HEK293 (cell line): Measurements from ENCODE around the gene FGFR2.

Experiments used
- CTCF ChIA-PET: fragments of 350-600 bp; formaldehyde crosslinking; extraction: SDS; loops from one replicate; lab custom pipeline; 2021; ENCODE audit warnings: antibody characterized with exemption; lab: Yijun Ruan, JAX
- POLR2A ChIA-PET: fragments of 300-600 bp; formaldehyde crosslinking; extraction: SDS; loops from one replicate; lab custom pipeline; 2020; ENCODE audit warnings: antibody characterized with exemption, inconsistent platforms; lab: Yijun Ruan, JAX
- H3K27ac ChIP-seq: fragments of 200-500 bp; sonication (Bioruptor generic); 2 replicates; pipeline ENCODE4 v1.5.1; 2014; ENCODE audit warnings: low read depth, low read length, control low read depth, inconsistent platforms; ENCODE audit errors: extremely low read depth
- H3K36me3 ChIP-seq, 2 experiments: fragments of 200-500 bp in 1 of 2; sonication (Bioruptor generic) in 1 of 2; 1 replicate in 1 of 2; 2 replicates in 1 of 2; pipeline ENCODE4 v1.5.1; 2014 to 2017; ENCODE audit warnings: inconsistent platforms in 2 of 2, low read length in 2 of 2; ENCODE audit not compliant: control insufficient read depth in 2 of 2, insufficient read depth in 1 of 2
- H3K4me1 ChIP-seq: fragments of 200-500 bp; sonication (Bioruptor generic); 2 replicates; pipeline ENCODE4 v1.5.1; 2014; ENCODE audit warnings: mild to moderate bottlenecking, low read length, inconsistent platforms; ENCODE audit not compliant: control insufficient read depth, insufficient read depth
- H3K4me3 ChIP-seq: 2 replicates; pipeline ENCODE4 v1.5.1; 2011; ENCODE audit warnings: low read depth, mild to moderate bottlenecking, control low read depth, low read length, moderate library complexity
- H3K9me3 ChIP-seq: fragments of 200-500 bp; sonication (Bioruptor generic); 2 replicates; pipeline ENCODE4 v1.5.1; 2014; ENCODE audit warnings: low read depth, low read length, inconsistent platforms; ENCODE audit not compliant: control insufficient read depth, insufficient read depth
- GLIS1 ChIP-seq: fragments of 450-650 bp; formaldehyde crosslinking; IDR thresholded peaks from 2 replicates; pipeline ENCODE4 v1.5.1; 2016; ENCODE audit warnings: missing biosample characterization, missing genetic modification characterization
- KLF16 ChIP-seq: fragments of 450-650 bp; formaldehyde crosslinking; IDR thresholded peaks from 2 replicates; pipeline ENCODE4 v1.5.1; 2017; ENCODE audit warnings: missing biosample characterization, missing genetic modification characterization
- KLF8 ChIP-seq: fragments of 450-650 bp; formaldehyde crosslinking; IDR thresholded peaks from 2 replicates; pipeline ENCODE4 v1.5.1; 2016; ENCODE audit warnings: missing biosample characterization, missing genetic modification characterization
- MZF1 ChIP-seq: fragments of 450-650 bp; formaldehyde crosslinking; IDR thresholded peaks from 2 replicates; pipeline ENCODE4 v1.5.1; 2017; ENCODE audit warnings: missing biosample characterization, missing genetic modification characterization, borderline replicate concordance
- OSR2 ChIP-seq: fragments of 450-650 bp; formaldehyde crosslinking; IDR thresholded peaks from 2 replicates; pipeline ENCODE4 v1.5.1; 2016; ENCODE audit warnings: missing biosample characterization, missing genetic modification characterization
- SP7 ChIP-seq: fragments of 450-650 bp; formaldehyde crosslinking; IDR thresholded peaks from 2 replicates; pipeline ENCODE4 v1.5.1; 2016; ENCODE audit warnings: missing biosample characterization, missing genetic modification characterization
- TCF7L2 ChIP-seq: IDR thresholded peaks from 2 replicates; pipeline ENCODE4 v1.6.1; 2011; ENCODE audit warnings: low read depth, mild to moderate bottlenecking, inconsistent platforms, low read length, moderate library complexity, borderline replicate concordance
- ZBTB17 ChIP-seq: fragments of 450-650 bp; formaldehyde crosslinking; IDR thresholded peaks from 2 replicates; pipeline ENCODE4 v1.5.1; 2016; ENCODE audit warnings: missing biosample characterization, missing genetic modification characterization
- ZFP41 ChIP-seq: fragments of 450-650 bp; formaldehyde crosslinking; IDR thresholded peaks from 2 replicates; pipeline ENCODE4 v1.5.1; 2016; ENCODE audit warnings: missing biosample characterization, missing genetic modification characterization, borderline replicate concordance
- ZNF132 ChIP-seq: fragments of 450-650 bp; formaldehyde crosslinking; IDR thresholded peaks from 2 replicates; pipeline ENCODE4 v1.5.1; 2017; ENCODE audit warnings: missing biosample characterization, missing genetic modification characterization, borderline replicate concordance
- ZNF138 ChIP-seq: fragments of 450-650 bp; formaldehyde crosslinking; IDR thresholded peaks from 2 replicates; pipeline ENCODE4 v1.5.1; 2016; ENCODE audit warnings: missing biosample characterization, missing genetic modification characterization, borderline replicate concordance
- ZNF184 ChIP-seq: fragments of 450-650 bp; IDR thresholded peaks from 2 replicates; pipeline ENCODE4 v1.5.1; 2018; ENCODE audit warnings: missing biosample characterization, mild to moderate bottlenecking, missing genetic modification characterization
- ZNF292 ChIP-seq: fragments of 450-650 bp; formaldehyde crosslinking; IDR thresholded peaks from 2 replicates; pipeline ENCODE4 v1.5.1; 2016; ENCODE audit warnings: low read depth, missing biosample characterization, missing genetic modification characterization, borderline replicate concordance
- ZNF433 ChIP-seq: fragments of 450-650 bp; formaldehyde crosslinking; IDR thresholded peaks from 2 replicates; pipeline ENCODE4 v1.5.1; 2016; ENCODE audit warnings: missing biosample characterization, missing genetic modification characterization, low read depth
- ZNF548 ChIP-seq: fragments of 450-650 bp; formaldehyde crosslinking; IDR thresholded peaks from 2 replicates; pipeline ENCODE4 v1.5.1; 2016; ENCODE audit warnings: missing biosample characterization, missing genetic modification characterization
- ZNF791 ChIP-seq: fragments of 450-650 bp; formaldehyde crosslinking; IDR thresholded peaks from 2 replicates; pipeline ENCODE4 v1.5.1; 2016; ENCODE audit warnings: missing biosample characterization, missing genetic modification characterization
- ZXDB ChIP-seq: fragments of 450-650 bp; formaldehyde crosslinking; IDR thresholded peaks from 2 replicates; pipeline ENCODE4 v1.5.1; 2016; ENCODE audit warnings: missing biosample characterization, missing genetic modification characterization
- TF ChIP-seq, protein P1 (sequence below): sonication (generic); formaldehyde crosslinking; IDR thresholded peaks from 2 replicates; pipeline ENCODE4 v1.8.1; 2022; ENCODE audit warnings: mild to moderate bottlenecking, moderate library complexity, missing genetic modification reagents
- TF ChIP-seq, protein P2 (sequence below): fragments of 450-650 bp; formaldehyde crosslinking; IDR thresholded peaks from 2 replicates; pipeline ENCODE4; 2016; ENCODE audit warnings: missing biosample characterization, missing genetic modification characterization
- TF ChIP-seq, protein P3 (sequence below): fragments of 450-650 bp; formaldehyde crosslinking; IDR thresholded peaks from 2 replicates; pipeline ENCODE4 v1.5.1; 2016; ENCODE audit warnings: missing biosample characterization, missing genetic modification characterization

FGFR2 gene

DNA sequence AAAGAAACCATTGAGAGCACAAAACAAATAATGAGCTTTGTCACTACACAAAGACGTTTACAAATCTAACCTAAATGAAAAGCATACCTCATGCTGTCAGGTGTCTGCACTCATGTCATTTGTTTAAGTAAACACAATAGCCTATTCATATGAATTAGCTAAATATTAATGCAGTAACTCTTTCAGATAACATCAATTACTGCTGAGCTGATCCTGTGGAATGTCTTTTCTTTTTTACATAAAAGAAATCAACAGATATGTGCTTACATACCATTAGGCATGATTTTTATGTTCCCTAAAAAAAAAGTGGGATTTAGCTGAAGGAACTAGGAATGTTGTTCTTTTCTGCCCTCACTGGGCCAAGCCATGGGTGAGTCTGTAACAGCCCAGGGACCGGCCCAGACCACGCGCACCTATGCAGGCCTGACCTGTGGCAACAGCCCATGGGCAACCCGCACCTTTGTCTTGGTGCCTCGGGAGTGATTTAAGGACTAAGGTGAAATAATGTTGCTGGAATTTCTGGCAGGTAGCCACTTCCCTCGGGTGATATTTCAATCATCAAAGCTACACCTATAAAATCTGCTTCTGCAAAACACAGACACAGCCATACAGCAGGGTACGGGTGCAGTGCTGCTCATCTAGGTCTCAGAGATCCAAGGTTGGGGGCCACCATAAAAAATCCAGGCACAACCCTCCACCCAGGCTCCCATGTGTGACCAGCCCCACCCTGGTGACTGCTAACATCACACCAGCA lies 44.6 kb downstream of the FGFR2 start (continued):
- TF ChIP-seq ZXDB (tag by site-specific recombination) (peak; percentile 27; the same call in 1 of the 2 replicates), ZNF433 (tag by site-specific recombination) (no peak), OSR2 (tag by site-specific recombination) (peak; percentile 51), ZNF791 (no peak), ZBTB17 (tag by site-specific recombination) (no peak; the same call in 1 of the 2 replicates)

GRCh38 chr10:121552746-121553145 lies 45.5 kb downstream of the FGFR2 start:
- peaks cover 15 to 31% of the 10 kb centered on the region in 2 experiments for H3K36me3 ChIP-seq
- peak overlapping the region; percentile 17; the same call in 1 of the 2 replicates for H3K27ac ChIP-seq
- H3K9me3 ChIP-seq, result no peaks in the 10 kb centered on the region; the same call in 1 of the 2 replicates
- no peak overlapping the region for H3K4me3 ChIP-seq
- POLR2A ChIA-PET, result interaction anchor here (1.1 kb wide), 1 partner anchor 1601 kb away, joined by 3 read pairs; the partner anchor contains the start of gene BUB3
- H3K4me1 ChIP-seq, result peaks cover 19% of the 10 kb centered on the region
- TF ChIP-seq, protein P1, sequence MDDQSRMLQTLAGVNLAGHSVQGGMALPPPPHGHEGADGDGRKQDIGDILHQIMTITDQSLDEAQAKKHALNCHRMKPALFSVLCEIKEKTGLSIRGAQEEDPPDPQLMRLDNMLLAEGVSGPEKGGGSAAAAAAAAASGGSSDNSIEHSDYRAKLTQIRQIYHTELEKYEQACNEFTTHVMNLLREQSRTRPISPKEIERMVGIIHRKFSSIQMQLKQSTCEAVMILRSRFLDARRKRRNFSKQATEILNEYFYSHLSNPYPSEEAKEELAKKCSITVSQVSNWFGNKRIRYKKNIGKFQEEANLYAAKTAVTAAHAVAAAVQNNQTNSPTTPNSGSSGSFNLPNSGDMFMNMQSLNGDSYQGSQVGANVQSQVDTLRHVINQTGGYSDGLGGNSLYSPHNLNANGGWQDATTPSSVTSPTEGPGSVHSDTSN (CRISPR knock-in tag), result no peak
- TF ChIP-seq KLF8 (no peak), MZF1 (no peak), SP7 (tag by site-specific recombination) (no peak), ZFP41 (tag by site-specific recombination) (no peak), ZNF138 (tag by site-specific recombination) (no peak), ZNF548 (tag by site-specific recombination) (no peak), ZNF292 (tag by site-specific recombination) (no peak), ZNF184 (tag by site-specific recombination) (no peak), GLIS1 (tag by site-specific recombination) (no peak), TCF7L2 (no peak), ZNF132 (no peak), KLF16 (tag by site-specific recombination) (no peak)
- TF ChIP-seq, protein P2, sequence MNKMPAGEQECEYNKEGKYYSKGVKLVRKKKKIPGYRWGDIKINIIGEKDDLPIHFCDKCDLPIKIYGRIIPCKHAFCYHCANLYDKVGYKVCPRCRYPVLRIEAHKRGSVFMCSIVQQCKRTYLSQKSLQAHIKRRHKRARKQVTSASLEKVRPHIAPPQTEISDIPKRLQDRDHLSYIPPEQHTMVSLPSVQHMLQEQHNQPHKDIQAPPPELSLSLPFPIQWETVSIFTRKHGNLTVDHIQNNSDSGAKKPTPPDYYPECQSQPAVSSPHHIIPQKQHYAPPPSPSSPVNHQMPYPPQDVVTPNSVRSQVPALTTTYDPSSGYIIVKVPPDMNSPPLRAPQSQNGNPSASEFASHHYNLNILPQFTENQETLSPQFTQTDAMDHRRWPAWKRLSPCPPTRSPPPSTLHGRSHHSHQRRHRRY, result no peak
- TF ChIP-seq, protein P3, sequence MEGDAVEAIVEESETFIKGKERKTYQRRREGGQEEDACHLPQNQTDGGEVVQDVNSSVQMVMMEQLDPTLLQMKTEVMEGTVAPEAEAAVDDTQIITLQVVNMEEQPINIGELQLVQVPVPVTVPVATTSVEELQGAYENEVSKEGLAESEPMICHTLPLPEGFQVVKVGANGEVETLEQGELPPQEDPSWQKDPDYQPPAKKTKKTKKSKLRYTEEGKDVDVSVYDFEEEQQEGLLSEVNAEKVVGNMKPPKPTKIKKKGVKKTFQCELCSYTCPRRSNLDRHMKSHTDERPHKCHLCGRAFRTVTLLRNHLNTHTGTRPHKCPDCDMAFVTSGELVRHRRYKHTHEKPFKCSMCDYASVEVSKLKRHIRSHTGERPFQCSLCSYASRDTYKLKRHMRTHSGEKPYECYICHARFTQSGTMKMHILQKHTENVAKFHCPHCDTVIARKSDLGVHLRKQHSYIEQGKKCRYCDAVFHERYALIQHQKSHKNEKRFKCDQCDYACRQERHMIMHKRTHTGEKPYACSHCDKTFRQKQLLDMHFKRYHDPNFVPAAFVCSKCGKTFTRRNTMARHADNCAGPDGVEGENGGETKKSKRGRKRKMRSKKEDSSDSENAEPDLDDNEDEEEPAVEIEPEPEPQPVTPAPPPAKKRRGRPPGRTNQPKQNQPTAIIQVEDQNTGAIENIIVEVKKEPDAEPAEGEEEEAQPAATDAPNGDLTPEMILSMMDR (tag by site-specific recombination), result no peak
- CTCF ChIA-PET, result interaction anchor here (1.0 kb wide), 1 partner anchor 604 kb away, joined by 4 read pairs; no protein-coding TSS in a partner anchor
